HG03045 (cell line): Measurements from ENCODE around the gene SLC25A13.

Source experiments
- ATAC-seq: cut with Tn5 transposase; IDR thresholded peaks from one replicate; pipeline ENCODE4 v1.9.1; 2021; ENCODE audit warnings: mild to moderate bottlenecking, moderate library complexity; ENCODE audit not compliant: unreplicated experiment

Gene SLC25A13

GRCh38 chr7:96244992-96245292, 77.0 kb downstream of the SLC25A13 start:
- ATAC-seq: no peak

GRCh38 chr7:96244244-96244991, 77.5 kb downstream of the SLC25A13 start:
- ATAC-seq: no peak

- no peak for ATAC-seq
Measured at GRCh38 chr7:96243241-96243640, 78.7 kb downstream of the SLC25A13 start.

- no peak for ATAC-seq
Measured at GRCh38 chr7:96241855-96242254, 80.0 kb downstream of the SLC25A13 start.

GRCh38 chr7:96238976-96239766, 82.7 kb downstream of the SLC25A13 start:
- ATAC-seq: no peak

- no peak for ATAC-seq
Measured at GRCh38 chr7:96238474-96238873, 83.4 kb downstream of the SLC25A13 start.

- ATAC-seq: no peak
Measured at GRCh38 chr7:96237040-96237439, 84.9 kb downstream of the SLC25A13 start.

- ATAC-seq: no peak
Measured at GRCh38 chr7:96236198-96237039, 85.5 kb downstream of the SLC25A13 start.

GRCh38 chr7:96235281-96235680, 86.6 kb downstream of the SLC25A13 start:
- no peak for ATAC-seq

- ATAC-seq: no peak
Measured at GRCh38 chr7:96233528-96234154, 88.3 kb downstream of the SLC25A13 start.

GRCh38 chr7:96233084-96233483, 88.8 kb downstream of the SLC25A13 start:
- ATAC-seq: no peak

- no peak for ATAC-seq
Measured at GRCh38 chr7:96228760-96229159, 93.1 kb downstream of the SLC25A13 start.

- no peak for ATAC-seq
Measured at GRCh38 chr7:96225251-96225650, 96.6 kb downstream of the SLC25A13 start.

- ATAC-seq: no peak
Measured at GRCh38 chr7:96224685-96225084, 97.2 kb downstream of the SLC25A13 start.

GRCh38 chr7:96224073-96224472, 97.8 kb downstream of the SLC25A13 start:
- no peak for ATAC-seq

GRCh38 chr7:96221888-96222287, 100.0 kb downstream of the SLC25A13 start:
- no peak for ATAC-seq

- ATAC-seq: no peak
Measured at GRCh38 chr7:96219378-96220130, 102.3 kb downstream of the SLC25A13 start.

- no peak for ATAC-seq
Measured at GRCh38 chr7:96218664-96219243, 103.1 kb downstream of the SLC25A13 start.

- ATAC-seq: no peak
Measured at GRCh38 chr7:96217147-96217546, 104.8 kb downstream of the SLC25A13 start.

GRCh38 chr7:96216373-96216772, 105.5 kb downstream of the SLC25A13 start:
- no peak for ATAC-seq
